ENCODE data around the gene CLTA.
A peak's percentile ranks its signal among the peaks of the same experiment; 100 is the strongest.

The CLTA gene

DNA sequence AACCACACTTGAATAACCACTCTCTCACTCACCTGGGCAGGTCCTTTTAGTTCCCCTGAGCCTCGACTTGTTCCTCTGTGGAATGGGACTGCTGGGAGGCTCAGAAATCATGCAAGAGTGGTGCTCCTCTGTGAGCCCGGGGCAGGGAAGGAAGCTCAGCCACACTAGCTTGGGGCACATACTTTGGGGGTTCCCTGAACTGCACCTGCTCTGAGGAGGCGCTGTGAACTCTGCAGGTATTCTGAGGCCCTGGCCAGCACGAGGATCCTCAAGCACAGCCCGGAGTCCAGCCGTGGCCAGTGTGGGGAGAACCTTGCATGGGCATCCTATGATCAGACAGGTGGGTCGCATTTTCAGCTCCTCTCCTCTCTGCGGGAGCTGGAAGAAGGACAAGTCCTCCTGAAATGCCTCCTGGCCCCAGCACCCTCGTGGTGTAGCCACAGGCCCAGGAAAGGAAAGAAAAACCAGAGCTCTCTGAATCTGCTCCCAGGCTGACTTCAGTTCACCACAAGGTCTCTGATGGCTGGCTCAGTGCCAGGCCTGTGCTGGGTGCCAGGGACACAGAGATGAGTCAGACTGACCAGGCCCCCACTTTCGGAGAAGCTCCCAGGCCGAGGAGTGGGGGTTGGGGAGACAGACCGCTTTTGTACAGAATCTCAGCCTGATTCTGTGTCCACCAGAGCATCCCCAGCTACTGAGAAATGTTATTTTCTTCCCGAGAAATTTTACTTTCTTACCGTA lies 42.2 kb upstream of the CLTA start:
- ChIA-PET POLR2A (interaction anchor here (1.1 to 4.2 kb wide), 7 partner anchors 9 to 47 kb away, joined by 3 to 23 read pairs (median 5); partner anchors contain the start of genes CLTA and GLIPR2), CTCF (interaction anchor here (0.5 to 1.1 kb wide), 8 partner anchors 11 to 215 kb away, joined by 3 to 5 read pairs (median 3); partner anchors contain the start of gene CCIN)
- Histone ChIP-seq H3K9me3 (ENCODE audit: control insufficient read depth, insufficient read depth, low read depth, low read length) (no peaks in the 10 kb centered on the region), H3K4me1 (ENCODE audit: control insufficient read depth, insufficient read depth, low read length) (peaks cover 3% of the 10 kb centered on the region; the same call in 1 of the 2 replicates), H3K27ac (ENCODE audit: extremely low read depth, low read depth, low read length) (no peak overlapping the region), H3K4me3 (ENCODE audit: low read depth, low read length) (no peak overlapping the region), H3K36me3 (ENCODE audit: control insufficient read depth in 2 of 2, insufficient read depth in 1 of 2, low read length in 2 of 2) (no peaks in the 10 kb centered on the region)
- TF ChIP-seq, protein P1, sequence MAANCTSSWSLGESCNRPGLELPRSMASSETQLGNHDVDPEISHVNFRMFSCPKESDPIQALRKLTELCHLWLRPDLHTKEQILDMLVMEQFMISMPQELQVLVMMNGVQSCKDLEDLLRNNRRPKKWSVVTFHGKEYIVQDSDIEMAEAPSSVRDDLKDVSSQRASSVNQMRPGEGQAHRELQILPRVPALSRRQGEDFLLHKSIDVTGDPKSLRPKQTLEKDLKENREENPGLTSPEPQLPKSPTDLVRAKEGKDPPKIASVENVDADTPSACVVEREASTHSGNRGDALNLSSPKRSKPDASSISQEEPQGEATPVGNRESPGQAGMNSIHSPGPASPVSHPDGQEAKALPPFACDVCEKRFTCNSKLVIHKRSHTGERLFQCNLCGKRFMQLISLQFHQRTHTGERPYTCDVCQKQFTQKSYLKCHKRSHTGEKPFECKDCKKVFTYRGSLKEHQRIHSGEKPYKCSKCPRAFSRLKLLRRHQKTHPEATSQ (tag by site-specific recombination; IDR thresholded peaks at IDR 0.05): no peak
- TF ChIP-seq ZEB2 (tag by site-specific recombination; IDR thresholded peaks at IDR 0.05) (0 out of 2 replicates have a peak, but pooled peaks have one; percentile 42), ZNF311 (tag by site-specific recombination; IDR thresholded peaks at IDR 0.05; ENCODE audit: borderline replicate concordance) (no peak), ZNF776 (tag by site-specific recombination; IDR thresholded peaks at IDR 0.05; ENCODE audit: borderline replicate concordance) (no peak), ZNF10 (tag by site-specific recombination; IDR thresholded peaks at IDR 0.05) (no peak), ZNF37A (tag by site-specific recombination; IDR thresholded peaks at IDR 0.05) (0 out of 2 replicates have a peak, but pooled peaks have one; percentile 45), ZNF184 (tag by site-specific recombination; IDR thresholded peaks at IDR 0.05) (peak; percentile 80; the same call in 1 of the 2 replicates), ZNF354C (tag by site-specific recombination; IDR thresholded peaks at IDR 0.05; ENCODE audit: borderline replicate concordance, low read depth) (no peak), ZNF521 (tag by site-specific recombination; IDR thresholded peaks at IDR 0.05) (no peak), ZNF544 (tag by site-specific recombination; IDR thresholded peaks at IDR 0.05) (peak; percentile 73; the same call in 1 of the 2 replicates), ZNF2 (tag by site-specific recombination; IDR thresholded peaks at IDR 0.05) (no peak), ZNF660 (tag by site-specific recombination; IDR thresholded peaks at IDR 0.05) (peak; percentile 97), GLI2 (tag by site-specific recombination; IDR thresholded peaks at IDR 0.05; ENCODE audit: borderline replicate concordance, low read depth) (no peak), ZBTB17 (tag by site-specific recombination; IDR thresholded peaks at IDR 0.05) (peak; percentile 49)
- TF ChIP-seq, protein P2, sequence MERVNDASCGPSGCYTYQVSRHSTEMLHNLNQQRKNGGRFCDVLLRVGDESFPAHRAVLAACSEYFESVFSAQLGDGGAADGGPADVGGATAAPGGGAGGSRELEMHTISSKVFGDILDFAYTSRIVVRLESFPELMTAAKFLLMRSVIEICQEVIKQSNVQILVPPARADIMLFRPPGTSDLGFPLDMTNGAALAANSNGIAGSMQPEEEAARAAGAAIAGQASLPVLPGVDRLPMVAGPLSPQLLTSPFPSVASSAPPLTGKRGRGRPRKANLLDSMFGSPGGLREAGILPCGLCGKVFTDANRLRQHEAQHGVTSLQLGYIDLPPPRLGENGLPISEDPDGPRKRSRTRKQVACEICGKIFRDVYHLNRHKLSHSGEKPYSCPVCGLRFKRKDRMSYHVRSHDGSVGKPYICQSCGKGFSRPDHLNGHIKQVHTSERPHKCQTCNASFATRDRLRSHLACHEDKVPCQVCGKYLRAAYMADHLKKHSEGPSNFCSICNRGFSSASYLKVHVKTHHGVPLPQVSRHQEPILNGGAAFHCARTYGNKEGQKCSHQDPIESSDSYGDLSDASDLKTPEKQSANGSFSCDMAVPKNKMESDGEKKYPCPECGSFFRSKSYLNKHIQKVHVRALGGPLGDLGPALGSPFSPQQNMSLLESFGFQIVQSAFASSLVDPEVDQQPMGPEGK (tag by site-specific recombination; IDR thresholded peaks at IDR 0.05): peak; percentile 67
- TF ChIP-seq, protein P3, sequence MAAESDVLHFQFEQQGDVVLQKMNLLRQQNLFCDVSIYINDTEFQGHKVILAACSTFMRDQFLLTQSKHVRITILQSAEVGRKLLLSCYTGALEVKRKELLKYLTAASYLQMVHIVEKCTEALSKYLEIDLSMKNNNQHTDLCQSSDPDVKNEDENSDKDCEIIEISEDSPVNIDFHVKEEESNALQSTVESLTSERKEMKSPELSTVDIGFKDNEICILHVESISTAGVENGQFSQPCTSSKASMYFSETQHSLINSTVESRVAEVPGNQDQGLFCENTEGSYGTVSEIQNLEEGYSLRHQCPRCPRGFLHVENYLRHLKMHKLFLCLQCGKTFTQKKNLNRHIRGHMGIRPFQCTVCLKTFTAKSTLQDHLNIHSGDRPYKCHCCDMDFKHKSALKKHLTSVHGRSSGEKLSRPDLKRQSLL (tag by site-specific recombination; IDR thresholded peaks at IDR 0.05): no peak
- TF ChIP-seq, protein P4, sequence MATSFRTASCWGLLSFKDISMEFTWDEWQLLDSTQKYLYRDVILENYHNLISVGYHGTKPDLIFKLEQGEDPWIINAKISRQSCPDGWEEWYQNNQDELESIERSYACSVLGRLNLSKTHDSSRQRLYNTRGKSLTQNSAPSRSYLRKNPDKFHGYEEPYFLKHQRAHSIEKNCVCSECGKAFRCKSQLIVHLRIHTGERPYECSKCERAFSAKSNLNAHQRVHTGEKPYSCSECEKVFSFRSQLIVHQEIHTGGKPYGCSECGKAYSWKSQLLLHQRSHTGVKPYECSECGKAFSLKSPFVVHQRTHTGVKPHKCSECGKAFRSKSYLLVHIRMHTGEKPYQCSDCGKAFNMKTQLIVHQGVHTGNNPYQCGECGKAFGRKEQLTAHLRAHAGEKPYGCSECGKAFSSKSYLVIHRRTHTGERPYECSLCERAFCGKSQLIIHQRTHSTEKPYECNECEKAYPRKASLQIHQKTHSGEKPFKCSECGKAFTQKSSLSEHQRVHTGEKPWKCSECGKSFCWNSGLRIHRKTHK (tag by site-specific recombination; IDR thresholded peaks at IDR 0.05): no peak

DNA sequence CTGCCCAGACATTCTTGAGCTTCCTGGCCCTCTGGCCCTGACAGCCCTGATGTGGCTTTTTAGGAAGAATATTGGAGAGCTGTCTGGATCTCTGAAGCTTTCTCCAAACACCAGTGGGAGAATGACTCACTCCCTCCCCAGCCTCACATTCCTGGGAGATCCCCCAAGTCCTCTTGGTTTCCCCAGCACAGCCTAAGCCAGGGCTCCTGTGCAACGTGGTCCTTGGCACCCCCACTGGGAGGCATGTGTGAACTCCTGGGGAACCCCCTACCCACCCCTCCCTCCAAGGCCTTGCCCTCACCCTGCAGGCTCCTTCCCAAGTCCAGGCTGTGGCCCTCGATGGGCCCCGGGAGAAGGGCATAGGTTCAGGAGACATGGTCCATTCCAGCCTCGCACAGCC lies 41.5 kb upstream of the CLTA start:
- Histone ChIP-seq H3K27ac (ENCODE audit: extremely low read depth, low read depth, low read length) (no peak overlapping the region), H3K36me3 (ENCODE audit: control insufficient read depth in 2 of 2, insufficient read depth in 1 of 2, low read length in 2 of 2) (no peaks in the 10 kb centered on the region), H3K4me1 (ENCODE audit: control insufficient read depth, insufficient read depth, low read length) (peaks cover 3% of the 10 kb centered on the region; the same call in 1 of the 2 replicates), H3K4me3 (ENCODE audit: low read depth, low read length) (no peak overlapping the region), H3K9me3 (ENCODE audit: control insufficient read depth, insufficient read depth, low read depth, low read length) (no peaks in the 10 kb centered on the region)
- ChIA-PET POLR2A (interaction anchor here (1.1 to 4.2 kb wide), 7 partner anchors 9 to 47 kb away, joined by 3 to 23 read pairs (median 5); partner anchors contain the start of genes CLTA and GLIPR2), CTCF (interaction anchor here (0.6 to 1.1 kb wide), 5 partner anchors 12 to 141 kb away, joined by 3 read pairs; partner anchors contain the start of genes CCIN and GLIPR2)
- peak; percentile 70 for TF ChIP-seq GLIS1 (tag by site-specific recombination; IDR thresholded peaks at IDR 0.05)
- no peak for TF ChIP-seq ZNF404 (tag by site-specific recombination; IDR thresholded peaks at IDR 0.05)
- TF ChIP-seq ZNF24 (tag by site-specific recombination; IDR thresholded peaks at IDR 0.05): no peak
- TF ChIP-seq ZNF274 (IDR thresholded peaks at IDR 0.05; ENCODE audit: low read length): no peak
- no peak for TF ChIP-seq ZNF274 (tag by site-specific recombination; IDR thresholded peaks at IDR 0.05; ENCODE audit: borderline replicate concordance)
- TF ChIP-seq, protein P1 (tag by site-specific recombination; IDR thresholded peaks at IDR 0.05): no peak
- no peak for TF ChIP-seq ZNF23 (tag by site-specific recombination; IDR thresholded peaks at IDR 0.05; ENCODE audit: borderline replicate concordance)
